Measurements from ENCODE around the gene OR51V1.

DNA sequence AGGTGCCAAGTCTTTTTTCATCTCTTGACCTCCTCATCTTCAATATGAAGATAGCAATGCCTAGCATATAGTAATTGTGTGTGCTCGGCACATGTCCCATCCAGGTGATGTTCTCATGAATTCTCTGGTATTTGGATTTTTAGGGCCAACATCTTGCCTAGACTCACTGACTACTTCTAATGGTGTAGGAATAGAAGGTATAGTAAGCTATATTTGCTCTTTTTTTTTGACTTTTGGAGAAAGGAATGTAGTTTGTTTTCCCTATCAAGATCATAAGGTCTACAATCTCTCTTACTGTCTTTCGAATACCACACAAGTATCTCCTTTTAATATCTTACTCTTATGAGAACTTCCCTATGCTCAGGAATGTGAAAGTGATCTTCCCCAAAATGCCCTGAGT is 30.6 kb upstream of the OR51V1 start:
- TF ChIP-seq CTCF (IDR thresholded peaks at IDR 0.05) (no peak), EZH2 (IDR thresholded peaks at IDR 0.05; ENCODE audit: borderline replicate concordance, insufficient read depth, low read depth, low read length, poor library complexity, severe bottlenecking) (no peak)

All from B cell (primary cell).